HG03103 (cell line): ENCODE measurements around the gene DOCK1.

Experiments used
- ATAC-seq: cut with Tn5 transposase; IDR thresholded peaks from one replicate; pipeline ENCODE4 v1.9.1; 2021; ENCODE audit warnings: low read depth; ENCODE audit not compliant: unreplicated experiment

DOCK1 gene

GRCh38 chr10:127068485-127068884 lies 163.3 kb downstream of the DOCK1 start:
- ATAC-seq, result no peak

- no peak for ATAC-seq
These were observed 164.2 kb downstream of the DOCK1 start for GRCh38 chr10:127069436-127069835.

- ATAC-seq, result no peak
These were observed 165.9 kb downstream of the DOCK1 start for GRCh38 chr10:127071126-127071525.

- no peak for ATAC-seq
These were observed 168.4 kb downstream of the DOCK1 start for GRCh38 chr10:127073666-127074065.

GRCh38 chr10:127079392-127079791 lies 174.2 kb downstream of the DOCK1 start:
- no peak for ATAC-seq

GRCh38 chr10:127080317-127080716 lies 175.1 kb downstream of the DOCK1 start:
- no peak for ATAC-seq

GRCh38 chr10:127081851-127082345 lies 176.7 kb downstream of the DOCK1 start:
- ATAC-seq, result no peak

- no peak for ATAC-seq
These were observed 177.4 kb downstream of the DOCK1 start for GRCh38 chr10:127082651-127083050.

- no peak for ATAC-seq
These were observed 180.7 kb downstream of the DOCK1 start for GRCh38 chr10:127085957-127086356.

- ATAC-seq, result no peak
These were observed 183.7 kb downstream of the DOCK1 start for GRCh38 chr10:127088908-127089307.

- no peak for ATAC-seq
These were observed 184.2 kb downstream of the DOCK1 start for GRCh38 chr10:127089446-127089845.

- no peak for ATAC-seq
These were observed 184.9 kb downstream of the DOCK1 start for GRCh38 chr10:127090138-127090537.

- ATAC-seq, result no peak
These were observed 186.1 kb downstream of the DOCK1 start for GRCh38 chr10:127091354-127091753.

- ATAC-seq, result no peak
These were observed 187.7 kb downstream of the DOCK1 start for GRCh38 chr10:127092916-127093315.

GRCh38 chr10:127094984-127095383 lies 189.8 kb downstream of the DOCK1 start:
- ATAC-seq, result no peak

- ATAC-seq, result no peak
These were observed 195.9 kb downstream of the DOCK1 start for GRCh38 chr10:127100983-127101615.

GRCh38 chr10:127102176-127102575 lies 196.9 kb downstream of the DOCK1 start:
- no peak for ATAC-seq

GRCh38 chr10:127115100-127115499 lies 209.9 kb downstream of the DOCK1 start:
- no peak for ATAC-seq

GRCh38 chr10:127117125-127117524 lies 211.9 kb downstream of the DOCK1 start:
- no peak for ATAC-seq

GRCh38 chr10:127118034-127118433 lies 212.8 kb downstream of the DOCK1 start:
- no peak for ATAC-seq

GRCh38 chr10:127119936-127120335 lies 214.7 kb downstream of the DOCK1 start:
- ATAC-seq, result no peak

GRCh38 chr10:127122831-127123230 lies 217.6 kb downstream of the DOCK1 start:
- no peak for ATAC-seq

GRCh38 chr10:127123626-127124025 lies 218.4 kb downstream of the DOCK1 start:
- ATAC-seq, result no peak
